Endothelial cell of umbilical vein (primary cell): ENCODE data around the gene MAP2K5.

Source experiments
- EZH2 ChIP-seq: IDR thresholded peaks from 2 replicates; pipeline ENCODE4 v1.6.1; 2012; ENCODE audit warnings: borderline replicate concordance, low read depth, mild to moderate bottlenecking, moderate library complexity, low read length, inconsistent platforms; ENCODE audit not compliant: severe bottlenecking
- JUN ChIP-seq: IDR thresholded peaks from 2 replicates; pipeline ENCODE4 v1.6.1; 2011; ENCODE audit warnings: borderline replicate concordance, low read depth; ENCODE audit not compliant: insufficient read length, insufficient read depth
- POLR2A ChIP-seq: IDR thresholded peaks from 2 replicates; pipeline ENCODE4 v1.6.1; 2012; ENCODE audit warnings: low read depth, mild to moderate bottlenecking, control low read depth, low read length
- POLR2AphosphoS5 ChIP-seq: IDR thresholded peaks from 2 replicates; pipeline ENCODE4 v1.6.1; 2012; ENCODE audit warnings: low read depth, mild to moderate bottlenecking, control low read depth, low read length, moderate library complexity; ENCODE audit not compliant: insufficient read depth
- TF ChIP-seq, protein P1 (sequence below), 2 donors: IDR thresholded peaks; 1 replicate in 1 of 2; 2 replicates in 1 of 2; pipeline ENCODE4 v1.5.1; 2011; ENCODE audit warnings: low read length in 2 of 2, mild to moderate bottlenecking in 2 of 2, moderate library complexity in 2 of 2, control low read depth in 1 of 2, inconsistent platforms in 1 of 2, low read depth in 1 of 2; ENCODE audit not compliant: insufficient read depth in 1 of 2; ENCODE audit errors: extremely low read depth in 1 of 2
- TF ChIP-seq, protein P2 (sequence below): IDR thresholded peaks from 2 replicates; pipeline ENCODE4 v1.6.1; 2011; ENCODE audit not compliant: insufficient read depth, insufficient read length

DNA sequence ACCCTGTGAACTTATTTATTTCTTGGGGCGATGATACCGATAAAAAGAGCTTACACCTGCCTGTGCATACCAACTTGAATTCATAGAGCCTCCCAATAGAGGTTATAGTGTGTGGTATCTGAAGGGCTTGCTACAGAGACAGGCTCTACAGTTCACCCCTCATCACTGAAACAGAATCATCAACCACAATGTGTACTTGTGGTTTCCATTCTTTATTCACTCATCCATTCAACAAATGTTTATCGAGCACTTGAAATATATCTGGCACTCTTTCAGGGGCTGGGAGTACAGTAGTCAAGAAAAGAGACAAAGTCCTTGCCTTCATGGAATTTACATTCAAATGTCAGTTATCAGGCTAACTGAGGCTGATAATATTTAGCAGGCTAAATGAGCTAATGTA, 148.4 kb downstream of the MAP2K5 start:
- no peak for TF ChIP-seq POLR2A
- TF ChIP-seq, protein P1, sequence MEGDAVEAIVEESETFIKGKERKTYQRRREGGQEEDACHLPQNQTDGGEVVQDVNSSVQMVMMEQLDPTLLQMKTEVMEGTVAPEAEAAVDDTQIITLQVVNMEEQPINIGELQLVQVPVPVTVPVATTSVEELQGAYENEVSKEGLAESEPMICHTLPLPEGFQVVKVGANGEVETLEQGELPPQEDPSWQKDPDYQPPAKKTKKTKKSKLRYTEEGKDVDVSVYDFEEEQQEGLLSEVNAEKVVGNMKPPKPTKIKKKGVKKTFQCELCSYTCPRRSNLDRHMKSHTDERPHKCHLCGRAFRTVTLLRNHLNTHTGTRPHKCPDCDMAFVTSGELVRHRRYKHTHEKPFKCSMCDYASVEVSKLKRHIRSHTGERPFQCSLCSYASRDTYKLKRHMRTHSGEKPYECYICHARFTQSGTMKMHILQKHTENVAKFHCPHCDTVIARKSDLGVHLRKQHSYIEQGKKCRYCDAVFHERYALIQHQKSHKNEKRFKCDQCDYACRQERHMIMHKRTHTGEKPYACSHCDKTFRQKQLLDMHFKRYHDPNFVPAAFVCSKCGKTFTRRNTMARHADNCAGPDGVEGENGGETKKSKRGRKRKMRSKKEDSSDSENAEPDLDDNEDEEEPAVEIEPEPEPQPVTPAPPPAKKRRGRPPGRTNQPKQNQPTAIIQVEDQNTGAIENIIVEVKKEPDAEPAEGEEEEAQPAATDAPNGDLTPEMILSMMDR (IDR thresholded peaks at IDR 0.05; ENCODE audit: extremely low read depth in 1 of 2, insufficient read depth in 1 of 2, low read depth in 1 of 2, low read length in 2 of 2): no peak
- TF ChIP-seq POLR2AphosphoS5: no peak
- TF ChIP-seq EZH2: no peak
- TF ChIP-seq, protein P2, sequence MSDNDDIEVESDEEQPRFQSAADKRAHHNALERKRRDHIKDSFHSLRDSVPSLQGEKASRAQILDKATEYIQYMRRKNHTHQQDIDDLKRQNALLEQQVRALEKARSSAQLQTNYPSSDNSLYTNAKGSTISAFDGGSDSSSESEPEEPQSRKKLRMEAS: no peak
- no peak for TF ChIP-seq JUN
